ENCODE measurements around the gene HARS1. TPM values are rescaled to one million over a fixed set of nuclear protein-coding genes. Genes with fewer than 3 reads are reported as not detected.

HARS1 gene
- total and polyA plus RNA-seq, 2 of the 13 experiments (the other 11 are each of a cell fraction or from before 2014, with no cell fraction given) = 36.9 to 66.2 TPM

DNA sequence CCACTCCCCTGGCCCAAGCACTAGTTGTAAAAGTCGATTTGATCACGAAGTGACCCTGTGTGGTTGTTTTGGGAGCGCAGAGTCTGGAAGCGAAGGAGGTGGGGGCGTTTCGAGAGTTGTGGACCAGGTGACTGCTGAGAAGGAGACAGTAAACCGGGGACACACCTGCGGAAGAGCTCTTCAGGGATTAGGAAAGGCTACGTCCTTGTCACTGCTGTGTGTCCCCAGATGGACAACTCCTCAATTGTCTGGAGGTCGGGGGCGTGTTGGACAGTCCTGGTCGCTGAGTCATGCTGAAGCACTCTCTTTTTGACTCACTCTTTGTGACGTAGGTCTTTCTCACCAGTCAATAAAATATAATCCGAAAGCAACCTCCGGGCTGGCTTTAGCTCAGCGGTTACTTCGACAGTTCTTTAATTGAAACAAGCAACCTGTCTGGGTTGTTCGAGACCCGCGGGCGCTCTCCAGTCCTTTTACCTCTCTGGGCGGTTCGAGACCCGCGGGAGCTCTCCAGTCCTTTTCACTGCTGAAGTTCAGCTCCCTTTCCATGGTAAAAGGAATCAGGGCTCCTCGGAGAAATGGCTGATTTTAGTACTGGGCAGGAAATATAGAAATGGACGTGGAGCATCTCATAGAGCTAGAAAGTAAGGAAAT lies 19.9 kb upstream of the HARS1 start (continued):
- TF ChIP-seq PAWR (CRISPR knock-in tag; IDR thresholded peaks at IDR 0.05; ENCODE audit: borderline replicate concordance) (no peak), HBP1 (CRISPR knock-in tag; IDR thresholded peaks at IDR 0.05; ENCODE audit: low read depth) (peak; percentile 77), TFAP4 (IDR thresholded peaks at IDR 0.05; ENCODE audit: borderline replicate concordance, low read depth) (no peak), ZNF550 (CRISPR knock-in tag; IDR thresholded peaks at IDR 0.05; ENCODE audit: borderline replicate concordance) (no peak), REST (IDR thresholded peaks at IDR 0.05; ENCODE audit: borderline replicate concordance in 1 of 2, low read depth in 1 of 2, low read length in 2 of 2) (peak; percentile 33 to 93), MIER3 (CRISPR knock-in tag; IDR thresholded peaks at IDR 0.05; ENCODE audit: borderline replicate concordance) (0 out of 2 replicates have a peak, but pooled peaks have one; percentile 68), ZNF124 (CRISPR knock-in tag; IDR thresholded peaks at IDR 0.05) (peak; percentile 88; the same call in 1 of the 2 replicates), ZNF792 (CRISPR knock-in tag; IDR thresholded peaks at IDR 0.05) (peak; percentile 79; the same call in 1 of the 2 replicates), MAFK (conservative IDR thresholded peaks at IDR 0.05 in 1 of 2, IDR thresholded peaks at IDR 0.05 in 1 of 2; ENCODE audit: low read length in 2 of 2) (peak; percentile 80 to 95)
- TF ChIP-seq, protein P1, sequence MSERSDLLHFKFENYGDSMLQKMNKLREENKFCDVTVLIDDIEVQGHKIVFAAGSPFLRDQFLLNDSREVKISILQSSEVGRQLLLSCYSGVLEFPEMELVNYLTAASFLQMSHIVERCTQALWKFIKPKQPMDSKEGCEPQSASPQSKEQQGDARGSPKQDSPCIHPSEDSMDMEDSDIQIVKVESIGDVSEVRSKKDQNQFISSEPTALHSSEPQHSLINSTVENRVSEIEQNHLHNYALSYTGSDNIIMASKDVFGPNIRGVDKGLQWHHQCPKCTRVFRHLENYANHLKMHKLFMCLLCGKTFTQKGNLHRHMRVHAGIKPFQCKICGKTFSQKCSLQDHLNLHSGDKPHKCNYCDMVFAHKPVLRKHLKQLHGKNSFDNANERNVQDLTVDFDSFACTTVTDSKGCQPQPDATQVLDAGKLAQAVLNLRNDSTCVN (CRISPR knock-in tag; IDR thresholded peaks at IDR 0.05; ENCODE audit: borderline replicate concordance) = 0 out of 2 replicates have a peak, but pooled peaks have one; percentile 26
- TF ChIP-seq, protein P2, sequence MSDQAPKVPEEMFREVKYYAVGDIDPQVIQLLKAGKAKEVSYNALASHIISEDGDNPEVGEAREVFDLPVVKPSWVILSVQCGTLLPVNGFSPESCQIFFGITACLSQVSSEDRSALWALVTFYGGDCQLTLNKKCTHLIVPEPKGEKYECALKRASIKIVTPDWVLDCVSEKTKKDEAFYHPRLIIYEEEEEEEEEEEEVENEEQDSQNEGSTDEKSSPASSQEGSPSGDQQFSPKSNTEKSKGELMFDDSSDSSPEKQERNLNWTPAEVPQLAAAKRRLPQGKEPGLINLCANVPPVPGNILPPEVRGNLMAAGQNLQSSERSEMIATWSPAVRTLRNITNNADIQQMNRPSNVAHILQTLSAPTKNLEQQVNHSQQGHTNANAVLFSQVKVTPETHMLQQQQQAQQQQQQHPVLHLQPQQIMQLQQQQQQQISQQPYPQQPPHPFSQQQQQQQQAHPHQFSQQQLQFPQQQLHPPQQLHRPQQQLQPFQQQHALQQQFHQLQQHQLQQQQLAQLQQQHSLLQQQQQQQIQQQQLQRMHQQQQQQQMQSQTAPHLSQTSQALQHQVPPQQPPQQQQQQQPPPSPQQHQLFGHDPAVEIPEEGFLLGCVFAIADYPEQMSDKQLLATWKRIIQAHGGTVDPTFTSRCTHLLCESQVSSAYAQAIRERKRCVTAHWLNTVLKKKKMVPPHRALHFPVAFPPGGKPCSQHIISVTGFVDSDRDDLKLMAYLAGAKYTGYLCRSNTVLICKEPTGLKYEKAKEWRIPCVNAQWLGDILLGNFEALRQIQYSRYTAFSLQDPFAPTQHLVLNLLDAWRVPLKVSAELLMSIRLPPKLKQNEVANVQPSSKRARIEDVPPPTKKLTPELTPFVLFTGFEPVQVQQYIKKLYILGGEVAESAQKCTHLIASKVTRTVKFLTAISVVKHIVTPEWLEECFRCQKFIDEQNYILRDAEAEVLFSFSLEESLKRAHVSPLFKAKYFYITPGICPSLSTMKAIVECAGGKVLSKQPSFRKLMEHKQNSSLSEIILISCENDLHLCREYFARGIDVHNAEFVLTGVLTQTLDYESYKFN (CRISPR knock-in tag; conservative IDR thresholded peaks at IDR 0.05) = 0 out of 2 replicates have a peak, but pooled peaks have one; percentile 34
- TF ChIP-seq, protein P3, sequence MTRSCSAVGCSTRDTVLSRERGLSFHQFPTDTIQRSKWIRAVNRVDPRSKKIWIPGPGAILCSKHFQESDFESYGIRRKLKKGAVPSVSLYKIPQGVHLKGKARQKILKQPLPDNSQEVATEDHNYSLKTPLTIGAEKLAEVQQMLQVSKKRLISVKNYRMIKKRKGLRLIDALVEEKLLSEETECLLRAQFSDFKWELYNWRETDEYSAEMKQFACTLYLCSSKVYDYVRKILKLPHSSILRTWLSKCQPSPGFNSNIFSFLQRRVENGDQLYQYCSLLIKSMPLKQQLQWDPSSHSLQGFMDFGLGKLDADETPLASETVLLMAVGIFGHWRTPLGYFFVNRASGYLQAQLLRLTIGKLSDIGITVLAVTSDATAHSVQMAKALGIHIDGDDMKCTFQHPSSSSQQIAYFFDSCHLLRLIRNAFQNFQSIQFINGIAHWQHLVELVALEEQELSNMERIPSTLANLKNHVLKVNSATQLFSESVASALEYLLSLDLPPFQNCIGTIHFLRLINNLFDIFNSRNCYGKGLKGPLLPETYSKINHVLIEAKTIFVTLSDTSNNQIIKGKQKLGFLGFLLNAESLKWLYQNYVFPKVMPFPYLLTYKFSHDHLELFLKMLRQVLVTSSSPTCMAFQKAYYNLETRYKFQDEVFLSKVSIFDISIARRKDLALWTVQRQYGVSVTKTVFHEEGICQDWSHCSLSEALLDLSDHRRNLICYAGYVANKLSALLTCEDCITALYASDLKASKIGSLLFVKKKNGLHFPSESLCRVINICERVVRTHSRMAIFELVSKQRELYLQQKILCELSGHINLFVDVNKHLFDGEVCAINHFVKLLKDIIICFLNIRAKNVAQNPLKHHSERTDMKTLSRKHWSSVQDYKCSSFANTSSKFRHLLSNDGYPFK (CRISPR knock-in tag; IDR thresholded peaks at IDR 0.05; ENCODE audit: borderline replicate concordance) = peak; percentile 58; the same call in 1 of the 2 replicates
- TF ChIP-seq, protein P4, sequence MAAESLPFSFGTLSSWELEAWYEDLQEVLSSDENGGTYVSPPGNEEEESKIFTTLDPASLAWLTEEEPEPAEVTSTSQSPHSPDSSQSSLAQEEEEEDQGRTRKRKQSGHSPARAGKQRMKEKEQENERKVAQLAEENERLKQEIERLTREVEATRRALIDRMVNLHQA (CRISPR knock-in tag; IDR thresholded peaks at IDR 0.05) = no peak
